Measurements from ENCODE around the gene FYCO1.

GRCh38 chr3:45870099-45870498 is 125.5 kb downstream of the FYCO1 start:
- no peak for TF ChIP-seq CTCF (conservative IDR thresholded peaks at IDR 0.05; ENCODE audit: low read depth, low read length)
- no peak for TF ChIP-seq EZH2 (IDR thresholded peaks at IDR 0.05; ENCODE audit: low read length, unreplicated experiment)
- no peak for TF ChIP-seq EZH2phosphoT487 (IDR thresholded peaks at IDR 0.05; ENCODE audit: borderline replicate concordance, low read length)

All from PC-3 (cell line).